HEK293 (cell line): ENCODE data around the gene SYTL1.
A peak's percentile ranks its signal among the peaks of the same experiment; 100 is the strongest.

ENCODE experiments used
- CTCF ChIA-PET: fragments of 350-600 bp; formaldehyde crosslinking; extraction: SDS; loops from one replicate; lab custom pipeline; 2021; ENCODE audit warnings: antibody characterized with exemption; lab: Yijun Ruan, JAX
- POLR2A ChIA-PET: fragments of 300-600 bp; formaldehyde crosslinking; extraction: SDS; loops from one replicate; lab custom pipeline; 2020; ENCODE audit warnings: antibody characterized with exemption, inconsistent platforms; lab: Yijun Ruan, JAX
- H3K27ac ChIP-seq: fragments of 200-500 bp; sonication (Bioruptor generic); 2 replicates; pipeline ENCODE4 v1.5.1; 2014; ENCODE audit warnings: low read depth, low read length, control low read depth, inconsistent platforms; ENCODE audit errors: extremely low read depth
- H3K36me3 ChIP-seq, 2 experiments: fragments of 200-500 bp in 1 of 2; sonication (Bioruptor generic) in 1 of 2; 1 replicate in 1 of 2; 2 replicates in 1 of 2; pipeline ENCODE4 v1.5.1; 2014 to 2017; ENCODE audit warnings: inconsistent platforms in 2 of 2, low read length in 2 of 2; ENCODE audit not compliant: control insufficient read depth in 2 of 2, insufficient read depth in 1 of 2
- H3K4me1 ChIP-seq: fragments of 200-500 bp; sonication (Bioruptor generic); 2 replicates; pipeline ENCODE4 v1.5.1; 2014; ENCODE audit warnings: mild to moderate bottlenecking, low read length, inconsistent platforms; ENCODE audit not compliant: control insufficient read depth, insufficient read depth
- H3K4me3 ChIP-seq: 2 replicates; pipeline ENCODE4 v1.5.1; 2011; ENCODE audit warnings: low read depth, mild to moderate bottlenecking, control low read depth, low read length, moderate library complexity
- H3K9me3 ChIP-seq: fragments of 200-500 bp; sonication (Bioruptor generic); 2 replicates; pipeline ENCODE4 v1.5.1; 2014; ENCODE audit warnings: low read depth, low read length, inconsistent platforms; ENCODE audit not compliant: control insufficient read depth, insufficient read depth
- GLIS2 ChIP-seq: fragments of 450-650 bp; formaldehyde crosslinking; IDR thresholded peaks from 2 replicates; pipeline ENCODE4 v1.5.1; 2016; ENCODE audit warnings: missing biosample characterization, missing genetic modification characterization
- HOXD13 ChIP-seq: sonication (generic); formaldehyde crosslinking; IDR thresholded peaks from 2 replicates; pipeline ENCODE4 v1.8.0; 2022; ENCODE audit warnings: missing genetic modification reagents, borderline replicate concordance
- KLF1 ChIP-seq: fragments of 450-650 bp; formaldehyde crosslinking; IDR thresholded peaks from 2 replicates; pipeline ENCODE4 v1.5.1; 2016; ENCODE audit warnings: missing biosample characterization, missing genetic modification characterization
- KLF7 ChIP-seq: fragments of 450-650 bp; formaldehyde crosslinking; IDR thresholded peaks from 2 replicates; pipeline ENCODE4 v1.5.1; 2016; ENCODE audit warnings: missing biosample characterization, missing genetic modification characterization, borderline replicate concordance
- YY1 ChIP-seq: fragments of 450-650 bp; formaldehyde crosslinking; IDR thresholded peaks from 2 replicates; pipeline ENCODE4 v1.5.1; 2018; ENCODE audit warnings: missing biosample characterization, missing genetic modification characterization
- ZFHX2 ChIP-seq: fragments of 450-650 bp; formaldehyde crosslinking; conservative IDR thresholded peaks from 2 replicates; pipeline ENCODE4 v1.5.1; 2016; ENCODE audit warnings: missing biosample characterization, missing genetic modification characterization
- ZFP3 ChIP-seq: fragments of 450-650 bp; formaldehyde crosslinking; IDR thresholded peaks from 2 replicates; pipeline ENCODE4 v1.5.1; 2016; ENCODE audit warnings: low read depth, missing biosample characterization, missing genetic modification characterization
- ZNF121 ChIP-seq: fragments of 450-650 bp; formaldehyde crosslinking; IDR thresholded peaks from 2 replicates; pipeline ENCODE4 v1.5.1; 2016; ENCODE audit warnings: missing biosample characterization, missing genetic modification characterization
- ZNF132 ChIP-seq: fragments of 450-650 bp; formaldehyde crosslinking; IDR thresholded peaks from 2 replicates; pipeline ENCODE4 v1.5.1; 2017; ENCODE audit warnings: missing biosample characterization, missing genetic modification characterization, borderline replicate concordance
- ZNF138 ChIP-seq: fragments of 450-650 bp; formaldehyde crosslinking; IDR thresholded peaks from 2 replicates; pipeline ENCODE4 v1.5.1; 2016; ENCODE audit warnings: missing biosample characterization, missing genetic modification characterization, borderline replicate concordance
- ZNF18 ChIP-seq: fragments of 450-650 bp; formaldehyde crosslinking; IDR thresholded peaks from 2 replicates; pipeline ENCODE4 v1.5.1; 2016; ENCODE audit warnings: missing biosample characterization, missing genetic modification characterization
- ZNF19 ChIP-seq: fragments of 450-650 bp; formaldehyde crosslinking; IDR thresholded peaks from 2 replicates; pipeline ENCODE4; 2016; ENCODE audit warnings: missing biosample characterization, missing genetic modification characterization, low read depth
- ZNF366 ChIP-seq: fragments of 450-650 bp; formaldehyde crosslinking; conservative IDR thresholded peaks from 2 replicates; pipeline ENCODE4 v1.5.1; 2016; ENCODE audit warnings: missing biosample characterization, missing genetic modification characterization
- ZNF558 ChIP-seq: fragments of 450-650 bp; formaldehyde crosslinking; IDR thresholded peaks from 2 replicates; pipeline ENCODE4 v1.5.1; 2016; ENCODE audit warnings: missing biosample characterization, missing genetic modification characterization
- ZNF560 ChIP-seq: fragments of 450-650 bp; formaldehyde crosslinking; IDR thresholded peaks from 2 replicates; pipeline ENCODE4 v1.5.1; 2017; ENCODE audit warnings: missing biosample characterization, missing genetic modification characterization, borderline replicate concordance
- ZNF623 ChIP-seq: fragments of 450-650 bp; formaldehyde crosslinking; IDR thresholded peaks from 2 replicates; pipeline ENCODE4 v1.5.1; 2016; ENCODE audit warnings: missing biosample characterization, missing genetic modification characterization
- ZNF624 ChIP-seq: fragments of 450-650 bp; formaldehyde crosslinking; IDR thresholded peaks from 2 replicates; pipeline ENCODE4 v1.5.1; 2017; ENCODE audit warnings: missing biosample characterization, missing genetic modification characterization
- ZNF639 ChIP-seq: fragments of 450-650 bp; formaldehyde crosslinking; IDR thresholded peaks from 2 replicates; pipeline ENCODE4 v1.5.1; 2016; ENCODE audit warnings: missing biosample characterization, missing genetic modification characterization
- ZNF777 ChIP-seq: fragments of 450-650 bp; formaldehyde crosslinking; IDR thresholded peaks from 2 replicates; pipeline ENCODE4 v1.5.1; 2017; ENCODE audit warnings: missing biosample characterization, missing genetic modification characterization, borderline replicate concordance
- ZNF830 ChIP-seq: fragments of 450-650 bp; IDR thresholded peaks from 2 replicates; pipeline ENCODE4 v1.5.0; 2018; ENCODE audit warnings: missing biosample characterization, missing genetic modification characterization, low read depth, mild to moderate bottlenecking, moderate library complexity
- ZXDB ChIP-seq: fragments of 450-650 bp; formaldehyde crosslinking; IDR thresholded peaks from 2 replicates; pipeline ENCODE4 v1.5.1; 2016; ENCODE audit warnings: missing biosample characterization, missing genetic modification characterization

Gene SYTL1

GRCh38 chr1:27343639-27344025, 1.8 kb downstream of the SYTL1 start:
- no peak overlapping the region for H3K27ac ChIP-seq
- no peaks in the 10 kb centered on the region for H3K9me3 ChIP-seq
- H3K36me3 ChIP-seq: peaks cover 0 to 4% of the 10 kb centered on the region in 2 experiments; a peak in 1 of 3 replicates
- no peak overlapping the region; the same call in 1 of the 2 replicates for H3K4me3 ChIP-seq
- H3K4me1 ChIP-seq: peaks cover 3% of the 10 kb centered on the region; the same call in 1 of the 2 replicates
- CTCF ChIA-PET: interaction anchor here (0.6 to 4.7 kb wide), 5 partner anchors 11 to 454 kb away, joined by 3 to 34 read pairs (median 3); partner anchors contain the start of gene GPN2
- POLR2A ChIA-PET: no interaction called here
- TF ChIP-seq ZNF777 (tag by site-specific recombination) (no peak), KLF1 (peak; percentile 14; the same call in 1 of the 2 replicates)

- Histone ChIP-seq H3K4me1 (peaks cover 6% of the 10 kb centered on the region), H3K9me3 (no peaks in the 10 kb centered on the region), H3K36me3 (peaks cover 0 to 7% of the 10 kb centered on the region in 2 experiments; a peak in 1 of 3 replicates), H3K27ac (no peak overlapping the region), H3K4me3 (no peak overlapping the region)
- ChIA-PET POLR2A (interaction anchor here (0.5 to 0.7 kb wide), 3 partner anchors 214 to 352 kb away, joined by 3 read pairs; partner anchors contain the start of gene TRNP1), CTCF (interaction anchor here (1.3 to 4.7 kb wide), 4 partner anchors 12 to 45 kb away, joined by 5 to 34 read pairs (median 8); partner anchors contain the start of gene MAP3K6)
- TF ChIP-seq ZNF777 (tag by site-specific recombination): no peak
- TF ChIP-seq ZNF560 (tag by site-specific recombination): no peak
- TF ChIP-seq ZNF138 (tag by site-specific recombination): no peak
- TF ChIP-seq ZNF558 (tag by site-specific recombination): no peak
- TF ChIP-seq ZNF639 (tag by site-specific recombination): no peak
- no peak for TF ChIP-seq ZNF624 (tag by site-specific recombination)
- TF ChIP-seq ZNF623 (tag by site-specific recombination): no peak
- TF ChIP-seq ZFP3: no peak
- TF ChIP-seq ZNF366: no peak
- TF ChIP-seq ZXDB (tag by site-specific recombination): no peak
- no peak for TF ChIP-seq KLF7 (tag by site-specific recombination)
- no peak for TF ChIP-seq HOXD13
- TF ChIP-seq YY1: no peak
- TF ChIP-seq ZFHX2: no peak
- no peak for TF ChIP-seq ZNF18 (tag by site-specific recombination)
- TF ChIP-seq ZNF19 (tag by site-specific recombination): no peak
- no peak for TF ChIP-seq ZNF132 (tag by site-specific recombination)
- TF ChIP-seq ZNF830 (tag by site-specific recombination): no peak
- no peak for TF ChIP-seq GLIS2
Measured at GRCh38 chr1:27345272-27345671, 3.5 kb downstream of the SYTL1 start.

GRCh38 chr1:27346357-27346756, 4.5 kb downstream of the SYTL1 start:
- POLR2A ChIA-PET: interaction anchor here (0.5 to 0.6 kb wide), 2 partner anchors 8 to 38 kb away, joined by 5 to 7 read pairs; no protein-coding TSS in a partner anchor
- TF ChIP-seq ZNF138 (tag by site-specific recombination) (no peak), ZNF121 (peak; percentile 95)

More at GRCh38 chr1:27346357-27346756, 4.5 kb downstream of the SYTL1 start:
- H3K4me3 ChIP-seq: no peak overlapping the region
- H3K4me1 ChIP-seq: peaks cover 6% of the 10 kb centered on the region
- H3K9me3 ChIP-seq: no peaks in the 10 kb centered on the region
- H3K27ac ChIP-seq: no peak overlapping the region
- CTCF ChIA-PET: interaction anchor here (0.8 to 4.7 kb wide), 5 partner anchors 11 to 46 kb away, joined by 5 to 34 read pairs (median 6); partner anchors contain the start of gene MAP3K6
- H3K36me3 ChIP-seq: peaks cover 0 to 11% of the 10 kb centered on the region in 2 experiments; a peak in 1 of 3 replicates
